ENCODE results near the gene TSEN54.

TSEN54 gene

GRCh38 chr17:75500419-75501216 lies 15.7 kb upstream of the TSEN54 start:
- Mint-ChIP-seq H3K9me3 (no peaks in the 10 kb centered on the region), H3K4me3 (no peak overlapping the region), H3K4me1 (peaks cover 18% of the 10 kb centered on the region), H3K36me3 (ENCODE audit: low read depth) (no peaks in the 10 kb centered on the region), H3K27me3 (ENCODE audit: low read depth, poor library complexity) (no peaks in the 10 kb centered on the region), H3K27ac (peak overlapping the region; percentile 16)
- TF ChIP-seq CTCF (IDR thresholded peaks at IDR 0.05) = no peak
- no peak for DNase-seq

GRCh38 chr17:75501378-75502071 lies 14.8 kb upstream of the TSEN54 start:
- DNase-seq = no peak
- TF ChIP-seq CTCF (IDR thresholded peaks at IDR 0.05) = no peak
- no peak overlapping the region for H3K27ac Mint-ChIP-seq
- no peaks in the 10 kb centered on the region for H3K9me3 Mint-ChIP-seq
- H3K36me3 Mint-ChIP-seq (ENCODE audit: low read depth) = peaks cover 5% of the 10 kb centered on the region
- H3K4me1 Mint-ChIP-seq = peaks cover 23% of the 10 kb centered on the region
- no peaks in the 10 kb centered on the region for H3K27me3 Mint-ChIP-seq (ENCODE audit: low read depth, poor library complexity)
- no peak overlapping the region for H3K4me3 Mint-ChIP-seq

GRCh38 chr17:75502072-75502720 lies 14.1 kb upstream of the TSEN54 start:
- no peak for TF ChIP-seq CTCF (IDR thresholded peaks at IDR 0.05)
- Mint-ChIP-seq H3K9me3 (no peaks in the 10 kb centered on the region), H3K27me3 (ENCODE audit: low read depth, poor library complexity) (no peaks in the 10 kb centered on the region), H3K4me3 (no peak overlapping the region), H3K36me3 (ENCODE audit: low read depth) (peaks cover 5% of the 10 kb centered on the region), H3K4me1 (peaks cover 26% of the 10 kb centered on the region), H3K27ac (no peak overlapping the region)
- DNase-seq = no peak

- Mint-ChIP-seq H3K27me3 (ENCODE audit: low read depth, poor library complexity) (no peaks in the 10 kb centered on the region), H3K27ac (no peak overlapping the region), H3K4me3 (no peak overlapping the region), H3K9me3 (no peaks in the 10 kb centered on the region), H3K36me3 (ENCODE audit: low read depth) (peaks cover 5% of the 10 kb centered on the region), H3K4me1 (peaks cover 29% of the 10 kb centered on the region)
- no peak for TF ChIP-seq CTCF (IDR thresholded peaks at IDR 0.05)
- no peak for DNase-seq
Observed at GRCh38 chr17:75502721-75503329, 13.5 kb upstream of the TSEN54 start.

- Mint-ChIP-seq H3K27me3 (ENCODE audit: low read depth, poor library complexity) (no peaks in the 10 kb centered on the region), H3K9me3 (no peaks in the 10 kb centered on the region), H3K27ac (no peak overlapping the region), H3K4me1 (peaks cover 32% of the 10 kb centered on the region), H3K36me3 (ENCODE audit: low read depth) (peaks cover 5% of the 10 kb centered on the region), H3K4me3 (no peak overlapping the region)
- DNase-seq = no peak
- TF ChIP-seq CTCF (IDR thresholded peaks at IDR 0.05) = no peak
Observed at GRCh38 chr17:75503337-75503950, 12.9 kb upstream of the TSEN54 start.

Data from nephron progenitor cell (in vitro differentiated cells).